CD4-positive, CD25-positive, alpha-beta regulatory T cell (primary cell): ENCODE measurements around the gene TINAGL1. TPM values are rescaled to one million over a fixed set of nuclear protein-coding genes. Genes with fewer than 3 reads are reported as not detected.
A peak's percentile ranks its signal among the peaks of the same experiment; 100 is the strongest.

Experiments
- ATAC-seq, 2 donors: fragments of 150-1000 bp; cut with Tn5 transposase; one replicate each; pipeline ENCODE4 v1.10.0; 2021; ENCODE audit warnings: low read depth in 2 of 2, moderate number of reproducible peaks in 2 of 2, moderate library complexity in 1 of 2
- DNase-seq, 3 donors: peaks; one replicate each; pipeline versions ENCODE4 v3.0.0 to v3.0.0-alpha.2; 2012 to 2022; ENCODE audit warnings: mixed read lengths in 1 of 3
- H3K27ac ChIP-seq: one replicate; pipeline ENCODE4 v1.7.0; 2013; ENCODE audit warnings: mild to moderate bottlenecking, low read length; ENCODE audit not compliant: insufficient read depth, poor library complexity, severe bottlenecking
- H3K27me3 ChIP-seq: one replicate; pipeline ENCODE4 v1.7.0; 2013; ENCODE audit warnings: low read length; ENCODE audit not compliant: control insufficient read depth, insufficient read depth
- H3K36me3 ChIP-seq: one replicate; pipeline ENCODE4 v1.7.0; 2013; ENCODE audit warnings: mild to moderate bottlenecking, low read length, moderate library complexity; ENCODE audit not compliant: control insufficient read depth, insufficient read depth
- H3K4me1 ChIP-seq: 2 replicates; pipeline ENCODE4 v1.7.0; 2013; ENCODE audit warnings: mild to moderate bottlenecking, low read length; ENCODE audit not compliant: insufficient read depth, control insufficient read depth, poor library complexity, severe bottlenecking
- H3K4me3 ChIP-seq: one replicate; pipeline ENCODE4 v1.7.0; 2013; ENCODE audit warnings: low read depth, mild to moderate bottlenecking, low read length, moderate library complexity
- H3K9me3 ChIP-seq, 2 experiments: 1 replicate in 1 of 2; 2 replicates in 1 of 2; pipeline ENCODE4 v1.7.0; 2013; ENCODE audit warnings: low read length in 2 of 2, mild to moderate bottlenecking in 1 of 2, moderate library complexity in 1 of 2; ENCODE audit not compliant: control insufficient read depth in 2 of 2
- H3K27ac Mint-ChIP-seq, 3 donors: one replicate each; pipeline ENCODE4 v1.8.0; 2020 to 2022; ENCODE audit warnings: mild to moderate bottlenecking in 3 of 3, mixed read lengths in 3 of 3, moderate library complexity in 2 of 3
- H3K27me3 Mint-ChIP-seq: one replicate; pipeline ENCODE4 v1.8.0; 2022; ENCODE audit warnings: mild to moderate bottlenecking, mixed read lengths
- H3K36me3 Mint-ChIP-seq: one replicate; pipeline ENCODE4 v1.8.0; 2020; ENCODE audit warnings: mixed read lengths
- H3K4me1 Mint-ChIP-seq, 4 donors: one replicate each; pipeline ENCODE4 v1.8.0; 2020 to 2022; ENCODE audit warnings: mixed read lengths in 4 of 4, mild to moderate bottlenecking in 1 of 4
- H3K4me3 Mint-ChIP-seq, 4 donors: one replicate each; pipeline ENCODE4 v1.8.0; 2020 to 2022; ENCODE audit warnings: mild to moderate bottlenecking in 4 of 4, mixed read lengths in 4 of 4, moderate library complexity in 3 of 4
- H3K9me3 Mint-ChIP-seq, 7 donors: one replicate each; pipeline ENCODE4 v1.8.0; 2020 to 2022; ENCODE audit warnings: mixed read lengths in 7 of 7, mild to moderate bottlenecking in 3 of 7, moderate library complexity in 2 of 7
- polyA plus RNA-seq, 4 donors: library from polyadenylated mRNA; unstranded; fragments of 300-500 nt; fragmentation: Illumina TruSeq; gene quantifications; one replicate each; pipeline ENCODE4 v1.2.3, GENCODE V29; 2021
- total RNA-seq: library from RNA; stranded (reverse); gene quantifications from one replicate; pipeline ENCODE4 v1.2.3, GENCODE V29; 2022

TINAGL1 gene
- total and polyA plus RNA-seq, 5 donors from 2014 or later: not detected

DNA sequence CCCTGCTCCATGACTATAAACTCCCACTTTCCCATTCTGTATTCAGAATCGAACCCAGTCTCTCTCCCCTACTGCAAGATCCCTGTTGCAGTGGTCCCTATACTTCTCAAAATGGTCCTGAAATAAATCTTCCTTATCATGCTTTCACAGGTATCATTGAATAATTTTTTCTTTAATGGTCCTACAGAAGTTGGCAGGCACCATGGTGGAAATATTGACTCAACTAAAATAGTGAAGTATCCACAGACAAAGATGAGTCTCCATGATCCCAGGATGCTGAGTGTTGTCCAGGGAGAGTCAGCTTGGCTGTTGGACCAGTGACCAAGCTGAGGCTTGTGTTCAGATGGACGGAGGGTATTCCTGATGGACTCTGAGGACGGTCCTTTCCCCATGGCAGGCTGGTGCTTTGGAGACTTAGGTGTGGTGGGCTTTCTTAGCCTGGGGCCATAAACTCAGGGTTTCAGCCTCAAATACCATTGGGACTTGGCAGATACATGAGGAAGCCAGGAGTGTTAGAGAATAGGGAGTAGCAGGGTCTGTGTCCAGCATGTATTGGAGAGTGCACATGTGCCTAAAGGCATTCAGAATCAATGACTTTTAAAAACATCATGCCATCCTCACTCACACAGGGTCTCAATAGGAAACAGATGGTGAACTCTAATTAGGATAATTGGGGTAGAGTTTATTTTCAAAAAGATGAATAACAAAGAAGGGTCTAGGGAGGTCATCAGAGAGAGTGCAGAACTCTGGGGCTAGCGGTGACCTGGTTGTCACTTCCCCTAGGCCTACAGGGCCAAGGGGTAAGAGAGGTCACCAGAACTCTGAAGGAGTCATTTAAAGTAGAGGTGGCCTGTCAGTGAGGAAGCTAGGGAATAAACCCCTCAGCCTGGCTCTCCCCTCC lies 19.8 kb downstream of the TINAGL1 start:
- no peaks in the 10 kb centered on the region for H3K9me3 Mint-ChIP-seq
- peaks cover 24% of the 10 kb centered on the region for H3K27me3 Mint-ChIP-seq
- no peaks in the 10 kb centered on the region for H3K9me3 ChIP-seq
- DNase-seq: no peak
- H3K4me3 Mint-ChIP-seq: no peak overlapping the region
- peak overlapping the region in 2 of 3 donors; percentile 15 to 43 for H3K27ac Mint-ChIP-seq
- no peaks in the 10 kb centered on the region for H3K36me3 Mint-ChIP-seq
- H3K27ac ChIP-seq: no peak overlapping the region
- H3K4me1 Mint-ChIP-seq: peaks cover 0 to 4% (median 0%) of the 10 kb centered on the region in 4 donors
- H3K4me1 ChIP-seq: no peaks in the 10 kb centered on the region
- no peaks in the 10 kb centered on the region for H3K36me3 ChIP-seq
- no peak for ATAC-seq
- H3K4me3 ChIP-seq: no peak overlapping the region
- peaks cover 5% of the 10 kb centered on the region for H3K27me3 ChIP-seq

DNA sequence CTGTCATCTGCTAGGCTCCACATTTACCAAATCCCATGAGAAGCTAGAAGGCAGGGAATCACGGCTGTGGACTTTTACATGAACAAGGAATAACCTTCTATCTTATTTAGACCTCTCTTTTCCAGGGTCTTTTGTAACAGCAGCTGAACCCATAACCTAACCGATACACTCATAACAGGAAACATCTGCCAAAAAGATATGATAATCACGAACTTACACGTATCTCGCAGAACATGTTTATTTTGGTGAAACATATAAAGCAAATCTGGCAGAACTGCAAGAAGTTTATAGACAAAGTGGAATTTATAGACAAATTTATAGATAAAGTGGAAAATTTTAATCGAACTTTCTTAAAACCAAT lies 20.4 kb downstream of the TINAGL1 start:
- no peaks in the 10 kb centered on the region for H3K4me1 ChIP-seq
- Mint-ChIP-seq H3K4me1 (no peaks in the 10 kb centered on the region), H3K27me3 (peaks cover 25% of the 10 kb centered on the region), H3K36me3 (no peaks in the 10 kb centered on the region), H3K9me3 (no peaks in the 10 kb centered on the region), H3K27ac (no peak overlapping the region), H3K4me3 (no peak overlapping the region)
- H3K27ac ChIP-seq: no peak overlapping the region
- no peak overlapping the region for H3K4me3 ChIP-seq
- no peaks in the 10 kb centered on the region for H3K9me3 ChIP-seq
- H3K36me3 ChIP-seq: no peaks in the 10 kb centered on the region
- ATAC-seq: no peak
- H3K27me3 ChIP-seq: peaks cover 5% of the 10 kb centered on the region
- DNase-seq: peak in 1 of 3 donors; percentile 11

DNA sequence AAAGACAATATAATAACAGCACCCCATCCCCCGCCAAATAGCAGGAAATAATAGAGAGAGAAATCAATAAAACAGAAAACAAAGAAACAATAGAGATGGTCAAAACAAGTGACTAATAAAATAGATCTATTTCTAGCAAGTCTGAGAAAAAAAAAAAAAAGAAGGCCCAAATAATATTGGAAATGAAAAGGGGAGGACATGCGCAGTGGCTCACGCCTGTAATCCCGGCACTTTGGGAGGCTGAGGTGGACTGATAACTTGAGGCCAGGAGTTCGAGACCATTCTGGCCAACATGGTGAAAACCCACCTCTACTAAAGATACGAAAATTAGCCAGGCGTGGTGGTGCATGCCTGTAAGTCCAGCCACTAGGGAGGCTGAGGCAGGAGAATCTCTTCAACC lies 22.7 kb downstream of the TINAGL1 start:
- H3K9me3 Mint-ChIP-seq: peaks cover 0 to 5% (median 0%) of the 10 kb centered on the region in 7 donors
- no peaks in the 10 kb centered on the region for H3K4me1 ChIP-seq
- H3K27me3 ChIP-seq: no peaks in the 10 kb centered on the region
- H3K36me3 Mint-ChIP-seq: no peaks in the 10 kb centered on the region
- H3K27me3 Mint-ChIP-seq: peaks cover 31% of the 10 kb centered on the region
- ATAC-seq (no peak), DNase-seq (no peak)
- H3K27ac Mint-ChIP-seq: no peak overlapping the region
- H3K4me3 Mint-ChIP-seq: no peak overlapping the region
- no peak overlapping the region for H3K27ac ChIP-seq
- no peaks in the 10 kb centered on the region for H3K9me3 ChIP-seq
- no peaks in the 10 kb centered on the region for H3K4me1 Mint-ChIP-seq
- H3K36me3 ChIP-seq: no peaks in the 10 kb centered on the region
- H3K4me3 ChIP-seq: no peak overlapping the region

DNA sequence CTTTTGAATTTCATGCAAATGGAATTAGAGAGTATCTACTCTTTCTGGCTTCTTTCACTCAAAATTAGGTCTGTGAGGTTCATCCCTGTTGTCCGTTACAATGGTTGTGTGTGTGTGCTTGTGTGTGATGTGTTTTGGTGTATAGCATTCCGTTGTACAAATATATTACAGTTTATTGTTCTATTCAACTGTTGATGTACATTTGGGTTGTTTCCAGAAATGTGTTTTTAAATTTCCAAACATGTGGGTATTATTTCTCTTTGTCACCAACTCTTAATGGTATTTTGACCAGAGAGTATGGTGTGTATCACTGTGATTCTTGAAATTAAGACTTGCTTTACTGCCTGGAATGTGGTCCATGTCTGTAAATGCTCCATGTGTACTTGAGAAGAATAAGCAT lies 24.3 kb downstream of the TINAGL1 start:
- H3K27ac ChIP-seq: no peak overlapping the region
- Mint-ChIP-seq H3K27ac (no peak overlapping the region), H3K27me3 (peaks cover 31% of the 10 kb centered on the region), H3K36me3 (no peaks in the 10 kb centered on the region), H3K9me3 (peaks cover 0 to 5% (median 1%) of the 10 kb centered on the region in 7 donors), H3K4me1 (no peaks in the 10 kb centered on the region), H3K4me3 (no peak overlapping the region)
- H3K27me3 ChIP-seq: no peaks in the 10 kb centered on the region
- no peaks in the 10 kb centered on the region for H3K9me3 ChIP-seq
- H3K4me3 ChIP-seq: no peak overlapping the region
- ATAC-seq (no peak), DNase-seq (no peak)
- H3K36me3 ChIP-seq: no peaks in the 10 kb centered on the region
- H3K4me1 ChIP-seq: no peaks in the 10 kb centered on the region

DNA sequence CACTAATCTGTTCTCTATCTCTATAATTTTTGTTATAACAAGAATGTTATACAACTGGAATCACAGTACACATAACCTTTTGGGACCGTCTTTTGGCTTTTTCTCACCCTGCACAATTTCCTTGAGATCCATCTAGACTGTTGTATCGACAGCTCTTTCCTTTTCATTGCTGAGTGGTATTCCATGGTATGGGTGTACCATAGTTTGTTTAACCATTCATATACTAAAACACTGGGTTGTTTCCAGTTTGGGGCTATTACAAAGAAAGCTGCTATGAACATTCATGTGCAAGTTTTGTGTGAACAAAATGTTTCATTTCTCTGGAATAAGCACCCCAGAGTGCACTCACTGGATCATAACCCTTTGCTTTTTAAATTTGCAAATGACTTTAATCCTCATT lies 25.8 kb downstream of the TINAGL1 start:
- H3K9me3 ChIP-seq: no peaks in the 10 kb centered on the region

DNA sequence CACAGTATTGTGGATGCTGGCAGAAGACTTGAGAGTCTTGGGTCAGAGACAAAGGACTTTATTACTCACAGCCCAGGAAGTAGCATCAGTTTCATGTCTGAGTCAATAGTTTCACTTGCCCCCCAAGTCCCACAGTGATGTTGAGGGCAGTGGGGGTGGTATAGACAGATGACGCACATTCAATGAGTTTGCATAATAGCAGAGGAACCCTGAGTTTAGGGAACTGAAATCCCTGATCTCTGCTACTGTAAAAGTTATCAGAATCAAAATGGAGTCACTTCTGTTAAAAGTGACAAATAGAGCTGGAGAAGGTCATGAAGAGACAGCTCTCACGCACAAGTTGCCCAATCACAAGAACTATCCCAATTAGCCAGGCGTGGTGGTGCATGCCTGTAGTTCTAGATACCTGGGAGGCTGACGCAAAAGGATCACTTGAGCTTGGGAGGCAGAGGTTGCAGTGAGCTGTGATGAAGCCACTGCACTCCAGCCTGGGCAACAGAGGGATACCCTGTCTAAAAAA lies 29.7 kb downstream of the TINAGL1 start:
- Histone ChIP-seq H3K27me3 (no peaks in the 10 kb centered on the region), H3K4me1 (no peaks in the 10 kb centered on the region), H3K27ac (no peak overlapping the region), H3K9me3 (no peaks in the 10 kb centered on the region), H3K4me3 (no peak overlapping the region), H3K36me3 (no peaks in the 10 kb centered on the region)
- ATAC-seq (peak; percentile 66 to 70), DNase-seq (peak in 1 of 3 donors; percentile 50)
- Mint-ChIP-seq H3K4me1 (no peaks in the 10 kb centered on the region), H3K4me3 (no peak overlapping the region), H3K36me3 (no peaks in the 10 kb centered on the region), H3K27me3 (peaks cover 16% of the 10 kb centered on the region), H3K9me3 (peaks cover 0 to 5% (median 1%) of the 10 kb centered on the region in 7 donors), H3K27ac (no peak overlapping the region)

More for the DNA sequence above, 25.8 kb downstream of the TINAGL1 start:
- Mint-ChIP-seq H3K36me3 (no peaks in the 10 kb centered on the region), H3K27me3 (peaks cover 31% of the 10 kb centered on the region), H3K27ac (no peak overlapping the region), H3K9me3 (peaks cover 0 to 5% (median 1%) of the 10 kb centered on the region in 7 donors), H3K4me3 (no peak overlapping the region), H3K4me1 (no peaks in the 10 kb centered on the region)
- no peak for ATAC-seq
- Histone ChIP-seq H3K4me1 (no peaks in the 10 kb centered on the region), H3K27me3 (no peaks in the 10 kb centered on the region), H3K4me3 (no peak overlapping the region), H3K27ac (no peak overlapping the region), H3K36me3 (no peaks in the 10 kb centered on the region)
- no peak for DNase-seq

DNA sequence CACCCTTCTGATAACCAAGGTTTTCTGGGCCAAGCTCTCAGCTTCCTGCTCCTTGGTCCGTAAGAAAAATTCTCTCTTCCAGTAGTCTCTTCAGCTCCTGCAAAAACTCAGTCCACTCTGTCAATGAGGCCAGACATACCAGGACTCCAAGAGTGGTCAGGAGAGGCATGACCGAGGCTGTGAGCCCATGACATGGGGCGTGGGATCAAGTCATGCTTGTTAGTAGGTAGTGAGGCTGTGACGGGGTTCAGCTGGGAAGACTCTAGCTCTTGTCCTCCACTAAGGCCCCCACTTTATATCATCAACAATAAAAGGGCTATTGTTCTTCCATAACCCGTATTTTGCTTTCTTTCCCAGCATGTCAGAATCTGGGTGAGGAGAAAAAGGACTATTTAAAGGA lies 31.0 kb downstream of the TINAGL1 start:
- H3K9me3 ChIP-seq: no peaks in the 10 kb centered on the region
- no peaks in the 10 kb centered on the region for H3K4me1 Mint-ChIP-seq
- H3K27me3 ChIP-seq: no peaks in the 10 kb centered on the region
- no peak overlapping the region for H3K27ac Mint-ChIP-seq
- H3K27ac ChIP-seq: no peak overlapping the region
- no peaks in the 10 kb centered on the region for H3K4me1 ChIP-seq
- no peak overlapping the region for H3K4me3 Mint-ChIP-seq
- H3K36me3 ChIP-seq: no peaks in the 10 kb centered on the region
- no peak overlapping the region for H3K4me3 ChIP-seq
- H3K27me3 Mint-ChIP-seq: peaks cover 9% of the 10 kb centered on the region
- ATAC-seq (no peak), DNase-seq (no peak)
- no peaks in the 10 kb centered on the region for H3K36me3 Mint-ChIP-seq
- peaks cover 0 to 5% (median 1%) of the 10 kb centered on the region in 7 donors for H3K9me3 Mint-ChIP-seq
